ENCODE measurements around the gene SERPINB1.

SERPINB1 gene

DNA sequence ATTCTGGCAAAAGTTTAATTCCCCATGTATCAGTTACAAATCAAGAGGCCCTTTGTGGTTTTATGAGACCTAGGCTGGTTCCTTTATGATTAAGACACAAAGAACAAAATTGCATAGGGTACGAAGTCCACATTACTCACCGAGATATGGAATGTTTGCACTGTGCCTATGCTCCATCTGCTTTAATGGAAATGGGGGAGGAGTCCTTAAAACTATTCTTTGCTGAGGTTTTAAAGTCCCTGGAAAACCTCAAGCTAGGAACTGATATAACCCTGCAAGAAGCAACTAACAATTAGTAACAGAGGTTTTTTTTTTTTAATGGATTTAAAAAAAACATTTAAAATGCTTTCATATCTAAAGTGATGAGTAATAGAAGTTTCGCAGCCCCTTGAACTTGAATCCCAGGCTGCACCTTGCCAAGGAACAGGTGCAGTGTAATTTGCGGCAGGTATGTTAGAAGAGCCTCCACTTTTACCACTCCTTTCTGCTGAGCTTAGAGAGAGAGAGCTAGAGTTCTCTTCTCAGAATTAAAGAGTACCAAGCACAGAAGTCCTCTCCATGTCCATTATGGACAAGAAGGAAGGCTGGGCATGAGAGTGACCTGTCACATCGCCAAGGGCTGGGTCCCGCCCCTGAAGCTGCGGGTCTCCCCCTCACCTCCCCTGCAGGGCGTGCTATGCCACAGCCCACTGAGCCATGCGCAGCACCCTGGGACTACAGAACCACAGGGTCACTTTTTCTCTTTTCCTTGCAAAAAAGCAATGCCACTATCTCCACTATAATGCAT is 2.3 kb downstream of the SERPINB1 start (continued):
- peak; percentile 42 for TF ChIP-seq ZNF366 (tag by site-specific recombination; conservative IDR thresholded peaks at IDR 0.05)
- no peak for TF ChIP-seq ZNF670 (tag by site-specific recombination; IDR thresholded peaks at IDR 0.05; ENCODE audit: low read depth)
- TF ChIP-seq, protein P1, sequence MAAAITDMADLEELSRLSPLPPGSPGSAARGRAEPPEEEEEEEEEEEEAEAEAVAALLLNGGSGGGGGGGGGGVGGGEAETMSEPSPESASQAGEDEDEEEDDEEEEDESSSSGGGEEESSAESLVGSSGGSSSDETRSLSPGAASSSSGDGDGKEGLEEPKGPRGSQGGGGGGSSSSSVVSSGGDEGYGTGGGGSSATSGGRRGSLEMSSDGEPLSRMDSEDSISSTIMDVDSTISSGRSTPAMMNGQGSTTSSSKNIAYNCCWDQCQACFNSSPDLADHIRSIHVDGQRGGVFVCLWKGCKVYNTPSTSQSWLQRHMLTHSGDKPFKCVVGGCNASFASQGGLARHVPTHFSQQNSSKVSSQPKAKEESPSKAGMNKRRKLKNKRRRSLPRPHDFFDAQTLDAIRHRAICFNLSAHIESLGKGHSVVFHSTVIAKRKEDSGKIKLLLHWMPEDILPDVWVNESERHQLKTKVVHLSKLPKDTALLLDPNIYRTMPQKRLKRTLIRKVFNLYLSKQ (tag by site-specific recombination; IDR thresholded peaks at IDR 0.05; ENCODE audit: borderline replicate concordance) = no peak
- no peak for TF ChIP-seq ZNF626 (tag by site-specific recombination; IDR thresholded peaks at IDR 0.05)
- no peak for TF ChIP-seq ZNF423 (tag by site-specific recombination; IDR thresholded peaks at IDR 0.05)
- no peak for TF ChIP-seq ZNF529 (tag by site-specific recombination; IDR thresholded peaks at IDR 0.05; ENCODE audit: insufficient replicate concordance)
- TF ChIP-seq ZNF274 (IDR thresholded peaks at IDR 0.05; ENCODE audit: low read length) = no peak
- TF ChIP-seq ZNF274 (tag by site-specific recombination; IDR thresholded peaks at IDR 0.05; ENCODE audit: borderline replicate concordance) = no peak
- no peak for TF ChIP-seq ZNF558 (tag by site-specific recombination; IDR thresholded peaks at IDR 0.05)
- no peak for TF ChIP-seq KLF9 (tag by site-specific recombination; IDR thresholded peaks at IDR 0.05; ENCODE audit: low read depth)
- TF ChIP-seq ZNF223 (tag by site-specific recombination; IDR thresholded peaks at IDR 0.05) = no peak
- TF ChIP-seq, protein P2, sequence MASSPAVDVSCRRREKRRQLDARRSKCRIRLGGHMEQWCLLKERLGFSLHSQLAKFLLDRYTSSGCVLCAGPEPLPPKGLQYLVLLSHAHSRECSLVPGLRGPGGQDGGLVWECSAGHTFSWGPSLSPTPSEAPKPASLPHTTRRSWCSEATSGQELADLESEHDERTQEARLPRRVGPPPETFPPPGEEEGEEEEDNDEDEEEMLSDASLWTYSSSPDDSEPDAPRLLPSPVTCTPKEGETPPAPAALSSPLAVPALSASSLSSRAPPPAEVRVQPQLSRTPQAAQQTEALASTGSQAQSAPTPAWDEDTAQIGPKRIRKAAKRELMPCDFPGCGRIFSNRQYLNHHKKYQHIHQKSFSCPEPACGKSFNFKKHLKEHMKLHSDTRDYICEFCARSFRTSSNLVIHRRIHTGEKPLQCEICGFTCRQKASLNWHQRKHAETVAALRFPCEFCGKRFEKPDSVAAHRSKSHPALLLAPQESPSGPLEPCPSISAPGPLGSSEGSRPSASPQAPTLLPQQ (tag by site-specific recombination; IDR thresholded peaks at IDR 0.05) = 0 out of 2 replicates have a peak, but pooled peaks have one; percentile 36
- TF ChIP-seq ZBTB1 (tag by site-specific recombination; IDR thresholded peaks at IDR 0.05) = no peak
- TF ChIP-seq ZNF174 (tag by site-specific recombination; IDR thresholded peaks at IDR 0.05) = no peak
- no peak for TF ChIP-seq ZFHX2 (tag by site-specific recombination; conservative IDR thresholded peaks at IDR 0.05)
- TF ChIP-seq SETDB1 (IDR thresholded peaks at IDR 0.05; ENCODE audit: insufficient read length, low read length) = no peak
- no peak for TF ChIP-seq ZNF19 (tag by site-specific recombination; IDR thresholded peaks at IDR 0.05; ENCODE audit: low read depth)
- peak; percentile 80 for TF ChIP-seq ZNF843 (tag by site-specific recombination; IDR thresholded peaks at IDR 0.05)
- TF ChIP-seq ZNF202 (tag by site-specific recombination; IDR thresholded peaks at IDR 0.05; ENCODE audit: borderline replicate concordance) = no peak
- TF ChIP-seq ZNF664 (tag by site-specific recombination; IDR thresholded peaks at IDR 0.05) = peak; percentile 91
- TF ChIP-seq, protein P3, sequence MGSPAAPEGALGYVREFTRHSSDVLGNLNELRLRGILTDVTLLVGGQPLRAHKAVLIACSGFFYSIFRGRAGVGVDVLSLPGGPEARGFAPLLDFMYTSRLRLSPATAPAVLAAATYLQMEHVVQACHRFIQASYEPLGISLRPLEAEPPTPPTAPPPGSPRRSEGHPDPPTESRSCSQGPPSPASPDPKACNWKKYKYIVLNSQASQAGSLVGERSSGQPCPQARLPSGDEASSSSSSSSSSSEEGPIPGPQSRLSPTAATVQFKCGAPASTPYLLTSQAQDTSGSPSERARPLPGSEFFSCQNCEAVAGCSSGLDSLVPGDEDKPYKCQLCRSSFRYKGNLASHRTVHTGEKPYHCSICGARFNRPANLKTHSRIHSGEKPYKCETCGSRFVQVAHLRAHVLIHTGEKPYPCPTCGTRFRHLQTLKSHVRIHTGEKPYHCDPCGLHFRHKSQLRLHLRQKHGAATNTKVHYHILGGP (tag by site-specific recombination; IDR thresholded peaks at IDR 0.05) = no peak
- no peak for TF ChIP-seq ZNF175 (tag by site-specific recombination; IDR thresholded peaks at IDR 0.05)
- no peak for TF ChIP-seq ZNF837 (tag by site-specific recombination; IDR thresholded peaks at IDR 0.05)
- TF ChIP-seq, protein P4, sequence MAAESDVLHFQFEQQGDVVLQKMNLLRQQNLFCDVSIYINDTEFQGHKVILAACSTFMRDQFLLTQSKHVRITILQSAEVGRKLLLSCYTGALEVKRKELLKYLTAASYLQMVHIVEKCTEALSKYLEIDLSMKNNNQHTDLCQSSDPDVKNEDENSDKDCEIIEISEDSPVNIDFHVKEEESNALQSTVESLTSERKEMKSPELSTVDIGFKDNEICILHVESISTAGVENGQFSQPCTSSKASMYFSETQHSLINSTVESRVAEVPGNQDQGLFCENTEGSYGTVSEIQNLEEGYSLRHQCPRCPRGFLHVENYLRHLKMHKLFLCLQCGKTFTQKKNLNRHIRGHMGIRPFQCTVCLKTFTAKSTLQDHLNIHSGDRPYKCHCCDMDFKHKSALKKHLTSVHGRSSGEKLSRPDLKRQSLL (tag by site-specific recombination; IDR thresholded peaks at IDR 0.05) = peak; percentile 68
- no peak for TF ChIP-seq ZNF791 (tag by site-specific recombination; IDR thresholded peaks at IDR 0.05)
- TF ChIP-seq, protein P5, sequence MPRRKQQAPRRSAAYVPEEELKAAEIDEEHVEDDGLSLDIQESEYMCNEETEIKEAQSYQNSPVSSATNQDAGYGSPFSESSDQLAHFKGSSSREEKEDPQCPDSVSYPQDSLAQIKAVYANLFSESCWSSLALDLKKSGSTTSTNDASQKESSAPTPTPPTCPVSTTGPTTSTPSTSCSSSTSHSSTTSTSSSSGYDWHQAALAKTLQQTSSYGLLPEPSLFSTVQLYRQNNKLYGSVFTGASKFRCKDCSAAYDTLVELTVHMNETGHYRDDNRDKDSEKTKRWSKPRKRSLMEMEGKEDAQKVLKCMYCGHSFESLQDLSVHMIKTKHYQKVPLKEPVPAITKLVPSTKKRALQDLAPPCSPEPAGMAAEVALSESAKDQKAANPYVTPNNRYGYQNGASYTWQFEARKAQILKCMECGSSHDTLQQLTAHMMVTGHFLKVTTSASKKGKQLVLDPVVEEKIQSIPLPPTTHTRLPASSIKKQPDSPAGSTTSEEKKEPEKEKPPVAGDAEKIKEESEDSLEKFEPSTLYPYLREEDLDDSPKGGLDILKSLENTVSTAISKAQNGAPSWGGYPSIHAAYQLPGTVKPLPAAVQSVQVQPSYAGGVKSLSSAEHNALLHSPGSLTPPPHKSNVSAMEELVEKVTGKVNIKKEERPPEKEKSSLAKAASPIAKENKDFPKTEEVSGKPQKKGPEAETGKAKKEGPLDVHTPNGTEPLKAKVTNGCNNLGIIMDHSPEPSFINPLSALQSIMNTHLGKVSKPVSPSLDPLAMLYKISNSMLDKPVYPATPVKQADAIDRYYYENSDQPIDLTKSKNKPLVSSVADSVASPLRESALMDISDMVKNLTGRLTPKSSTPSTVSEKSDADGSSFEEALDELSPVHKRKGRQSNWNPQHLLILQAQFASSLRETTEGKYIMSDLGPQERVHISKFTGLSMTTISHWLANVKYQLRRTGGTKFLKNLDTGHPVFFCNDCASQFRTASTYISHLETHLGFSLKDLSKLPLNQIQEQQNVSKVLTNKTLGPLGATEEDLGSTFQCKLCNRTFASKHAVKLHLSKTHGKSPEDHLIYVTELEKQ (tag by site-specific recombination; IDR thresholded peaks at IDR 0.05; ENCODE audit: borderline replicate concordance) = peak; percentile 57; the same call in 1 of the 2 replicates
- no peak for TF ChIP-seq ZNF155 (tag by site-specific recombination; IDR thresholded peaks at IDR 0.05)
- TF ChIP-seq, protein P6, sequence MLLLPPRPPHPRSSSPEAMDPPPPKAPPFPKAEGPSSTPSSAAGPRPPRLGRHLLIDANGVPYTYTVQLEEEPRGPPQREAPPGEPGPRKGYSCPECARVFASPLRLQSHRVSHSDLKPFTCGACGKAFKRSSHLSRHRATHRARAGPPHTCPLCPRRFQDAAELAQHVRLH (tag by site-specific recombination; IDR thresholded peaks at IDR 0.05) = peak; percentile 41; the same call in 1 of the 2 replicates
- TF ChIP-seq, protein P7, sequence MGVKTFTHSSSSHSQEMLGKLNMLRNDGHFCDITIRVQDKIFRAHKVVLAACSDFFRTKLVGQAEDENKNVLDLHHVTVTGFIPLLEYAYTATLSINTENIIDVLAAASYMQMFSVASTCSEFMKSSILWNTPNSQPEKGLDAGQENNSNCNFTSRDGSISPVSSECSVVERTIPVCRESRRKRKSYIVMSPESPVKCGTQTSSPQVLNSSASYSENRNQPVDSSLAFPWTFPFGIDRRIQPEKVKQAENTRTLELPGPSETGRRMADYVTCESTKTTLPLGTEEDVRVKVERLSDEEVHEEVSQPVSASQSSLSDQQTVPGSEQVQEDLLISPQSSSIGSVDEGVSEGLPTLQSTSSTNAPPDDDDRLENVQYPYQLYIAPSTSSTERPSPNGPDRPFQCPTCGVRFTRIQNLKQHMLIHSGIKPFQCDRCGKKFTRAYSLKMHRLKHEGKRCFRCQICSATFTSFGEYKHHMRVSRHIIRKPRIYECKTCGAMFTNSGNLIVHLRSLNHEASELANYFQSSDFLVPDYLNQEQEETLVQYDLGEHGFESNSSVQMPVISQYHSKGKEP (tag by site-specific recombination; IDR thresholded peaks at IDR 0.05) = peak; percentile 70; the same call in 1 of the 2 replicates
